Activated CD4-positive, CD25-positive, alpha-beta regulatory T cell treated with anti-CD3 and anti-CD28 coated beads, Interleukin-2, amount 50 U/mL, for 16 hours (primary cell): ENCODE measurements around the gene SHROOM1.
"Not testable (repeated sequence)": the region's sequence is repeated elsewhere in the genome, so short reads cannot be mapped to it uniquely, and the experiment has no call there.

Source experiments
- DNase-seq: peaks from one replicate; pipeline ENCODE4 v3.0.0-alpha.2; 2020; ENCODE audit warnings: low read depth, low spot score

SHROOM1 gene

DNA sequence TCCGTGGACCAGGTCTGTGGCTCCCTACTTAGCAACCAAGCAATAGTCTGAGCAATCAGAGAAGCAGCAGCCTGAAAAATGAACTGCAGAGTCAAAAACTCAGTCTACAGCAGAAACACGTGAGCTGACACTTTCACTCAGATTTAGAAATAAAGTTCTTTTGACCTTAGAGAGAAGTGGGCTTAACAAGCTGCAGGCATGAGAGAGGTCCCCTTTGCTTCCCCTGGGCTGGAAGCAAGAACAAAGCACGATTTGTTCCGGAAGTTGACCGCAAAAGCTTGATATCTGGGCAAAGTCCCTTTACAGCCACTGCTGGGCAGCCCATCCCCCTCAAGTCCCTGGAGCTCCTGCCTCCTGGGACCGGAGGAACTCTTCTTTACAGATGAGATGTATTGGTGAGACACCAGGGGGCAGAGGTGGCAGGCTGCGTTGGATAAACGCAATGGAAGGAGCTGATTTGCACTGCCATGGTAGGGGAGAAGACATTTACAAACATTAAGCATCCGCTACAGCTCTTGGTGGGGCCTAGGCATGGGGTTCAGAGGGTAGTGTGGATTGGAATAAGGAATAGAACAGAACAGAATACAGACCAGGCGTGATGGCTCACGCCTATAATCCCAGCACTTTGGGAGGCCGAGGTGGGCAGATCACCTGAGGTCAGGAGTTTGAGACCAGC is 23.1 kb downstream of the SHROOM1 start:
- DNase-seq: no peak

DNA sequence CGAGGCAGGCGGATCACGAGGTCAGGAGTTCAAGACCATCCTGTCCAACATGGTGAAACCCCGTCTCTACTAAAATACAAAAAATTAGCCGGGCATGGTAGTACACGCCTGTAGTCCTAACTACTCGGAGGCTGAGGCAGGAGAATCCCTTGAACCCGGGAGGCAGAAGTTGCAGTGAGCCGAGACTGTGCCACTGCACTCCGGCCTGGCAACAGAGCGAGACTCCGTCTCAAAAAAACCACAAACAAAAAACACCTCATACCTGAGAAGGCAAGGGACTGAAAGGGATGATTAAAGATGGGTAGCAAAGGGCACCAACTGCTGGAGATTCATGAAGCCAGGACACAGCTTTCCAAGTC is 23.7 kb downstream of the SHROOM1 start:
- DNase-seq: not testable (repeated sequence)

DNA sequence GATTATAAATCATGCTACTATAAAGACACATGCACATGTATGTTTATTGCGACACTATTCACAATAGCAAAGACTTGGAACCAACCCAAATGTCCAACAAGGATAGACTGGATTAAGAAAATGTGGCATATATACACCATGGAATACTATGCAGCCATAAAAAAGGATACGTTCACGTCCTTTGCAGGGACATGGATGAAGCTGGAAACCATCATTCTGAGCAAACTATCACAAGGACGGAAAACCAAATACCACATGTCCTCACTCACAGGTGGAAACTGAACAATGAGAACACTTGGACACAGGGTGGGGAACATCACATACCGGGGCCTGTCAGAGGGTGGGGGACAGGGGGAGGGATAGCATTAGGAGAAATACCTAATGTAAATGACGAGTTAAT is 24.6 kb downstream of the SHROOM1 start:
- DNase-seq: not testable (repeated sequence)

DNA sequence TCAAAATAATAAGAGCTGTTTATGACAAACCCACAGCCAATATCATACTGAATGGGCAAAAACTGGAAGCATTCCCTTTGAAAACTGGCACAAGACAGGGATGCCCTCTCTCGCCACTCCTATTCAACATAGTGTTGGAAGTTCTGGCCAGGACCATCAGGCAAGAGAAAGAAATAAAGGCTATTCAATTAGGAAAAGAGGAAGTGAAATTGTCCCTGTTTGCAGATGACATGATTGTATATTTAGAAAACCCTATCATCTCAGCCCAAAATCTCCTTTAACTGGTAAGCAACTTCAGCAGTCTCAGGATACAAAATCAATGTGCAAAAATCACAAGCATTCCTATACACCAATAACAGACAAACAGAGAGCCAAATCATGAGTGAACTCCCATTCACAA is 26.2 kb downstream of the SHROOM1 start:
- DNase-seq: not testable (repeated sequence)

DNA sequence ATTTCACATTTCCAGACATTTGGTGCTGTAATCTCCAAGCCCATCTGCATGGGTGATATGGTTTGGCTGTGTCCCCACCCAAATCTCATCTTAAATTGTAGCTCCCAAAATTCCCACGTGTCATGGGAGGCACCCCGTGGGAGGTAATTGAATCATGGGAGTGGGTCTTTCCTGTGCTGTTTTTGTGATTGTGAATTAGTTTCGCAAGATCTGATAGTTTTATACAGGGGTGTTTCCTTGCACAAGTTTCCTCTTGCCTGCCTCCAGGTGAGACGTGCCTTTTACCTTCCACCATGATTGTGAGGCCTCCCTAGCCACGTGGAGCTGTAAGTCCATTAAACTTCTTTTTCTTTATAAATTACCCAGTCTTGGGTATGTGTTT is 27.8 kb downstream of the SHROOM1 start:
- DNase-seq: not testable (repeated sequence)

DNA sequence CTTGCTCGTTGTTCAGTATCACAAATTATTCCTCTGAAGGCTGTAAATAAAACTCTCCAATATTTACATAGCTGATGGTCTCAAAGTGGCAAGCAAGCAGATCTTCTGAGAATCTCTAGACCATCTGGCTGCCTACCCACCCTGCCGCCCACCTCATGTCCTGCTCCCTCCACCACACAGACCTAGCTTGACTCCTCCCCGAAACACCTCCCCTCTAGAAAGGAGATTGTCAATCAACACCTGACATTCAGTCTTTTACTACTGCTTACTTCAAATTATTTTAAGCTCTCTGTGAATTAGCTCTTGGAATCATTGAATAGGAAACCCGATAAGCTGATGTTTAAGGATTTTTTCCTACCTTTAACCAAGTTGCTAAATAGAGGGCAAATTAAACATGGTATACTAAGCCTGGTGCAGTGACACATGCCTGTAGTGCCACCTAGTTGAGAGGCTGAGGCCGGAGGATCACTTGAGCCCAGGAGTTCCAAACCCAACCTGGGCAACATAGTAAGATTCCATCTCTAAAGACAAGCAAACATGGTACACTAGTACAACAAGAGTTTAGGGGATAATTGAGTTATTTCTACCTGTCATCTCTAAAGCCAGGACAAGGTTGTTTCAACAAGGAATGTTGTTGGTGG is 28.3 kb downstream of the SHROOM1 start:
- DNase-seq: no peak

DNA sequence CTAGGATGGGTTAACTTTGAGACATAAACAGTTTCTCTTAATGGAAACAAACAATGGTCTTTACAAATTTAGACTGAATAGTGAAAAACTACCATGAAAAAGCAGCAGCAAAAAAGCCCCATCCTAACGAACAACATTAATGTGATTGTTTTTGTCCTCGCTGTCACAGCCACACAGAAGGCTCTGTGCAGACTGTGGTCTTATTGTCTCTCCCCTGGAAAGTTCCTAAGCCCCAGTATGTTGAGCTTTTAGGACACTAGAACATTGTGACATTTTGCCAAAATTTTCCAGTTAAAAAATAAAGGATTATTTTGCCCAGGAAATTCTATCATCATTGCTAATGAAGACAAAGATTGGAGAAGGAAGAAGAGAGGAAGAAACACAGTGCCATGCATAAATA is 29.9 kb downstream of the SHROOM1 start:
- no peak for DNase-seq

DNA sequence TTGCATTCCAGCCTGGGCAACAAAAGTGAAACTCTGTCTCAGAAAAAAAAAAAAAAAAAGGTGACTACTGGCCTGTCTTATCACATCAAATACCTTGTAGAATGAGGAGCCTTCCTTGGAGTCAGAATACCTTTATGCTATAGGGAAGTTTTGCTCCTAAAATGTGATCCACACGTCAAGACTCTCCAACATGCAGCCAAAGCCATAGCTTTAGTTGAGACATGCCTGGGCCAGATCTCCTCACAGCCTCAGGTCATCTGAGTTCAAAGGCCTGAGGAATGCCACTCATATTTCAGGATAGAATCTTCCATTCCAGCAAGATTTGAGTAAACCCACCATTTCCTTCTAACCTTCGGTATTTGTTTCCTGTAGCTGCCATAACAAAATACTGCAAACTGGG is 31.1 kb downstream of the SHROOM1 start:
- no peak for DNase-seq

DNA sequence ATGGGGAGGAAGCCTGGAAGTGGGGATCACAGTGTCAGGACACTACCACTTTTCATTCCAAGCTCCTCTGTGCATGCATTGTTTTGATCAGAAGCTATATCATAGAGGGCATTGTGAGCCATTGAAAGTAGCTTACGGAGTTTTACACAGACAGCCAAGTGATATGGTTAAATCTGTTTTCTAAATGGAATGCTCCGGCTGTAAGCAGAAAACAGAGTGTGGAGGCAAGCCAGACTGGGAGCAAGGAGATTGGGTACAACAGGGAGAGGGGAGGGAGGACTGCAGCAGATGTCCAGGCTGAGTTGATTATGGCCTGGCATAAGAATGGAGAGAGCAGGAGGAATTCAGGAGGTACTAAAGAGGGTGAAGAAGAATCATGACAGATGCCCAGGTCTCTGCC is 32.8 kb downstream of the SHROOM1 start:
- DNase-seq: no peak

DNA sequence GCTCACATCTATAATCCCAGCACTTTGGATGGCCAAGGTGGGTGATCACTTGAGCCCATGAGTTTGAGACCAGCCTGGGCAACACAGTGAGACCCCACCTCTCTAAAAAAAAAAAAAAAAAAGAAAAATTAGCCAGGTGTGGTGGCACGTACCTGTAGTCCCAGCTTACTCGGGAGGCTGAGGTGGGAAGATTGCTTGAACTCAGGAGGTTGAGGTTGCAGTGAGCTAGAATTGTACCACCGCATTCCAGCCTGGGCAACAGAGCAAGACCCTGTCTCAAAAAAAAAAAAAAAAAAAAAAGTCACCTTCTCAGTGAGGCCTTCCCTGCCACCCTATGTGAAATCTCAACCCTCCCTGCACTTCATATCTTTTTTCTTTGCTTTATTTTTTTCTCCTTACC is 39.4 kb downstream of the SHROOM1 start:
- DNase-seq: no peak

DNA sequence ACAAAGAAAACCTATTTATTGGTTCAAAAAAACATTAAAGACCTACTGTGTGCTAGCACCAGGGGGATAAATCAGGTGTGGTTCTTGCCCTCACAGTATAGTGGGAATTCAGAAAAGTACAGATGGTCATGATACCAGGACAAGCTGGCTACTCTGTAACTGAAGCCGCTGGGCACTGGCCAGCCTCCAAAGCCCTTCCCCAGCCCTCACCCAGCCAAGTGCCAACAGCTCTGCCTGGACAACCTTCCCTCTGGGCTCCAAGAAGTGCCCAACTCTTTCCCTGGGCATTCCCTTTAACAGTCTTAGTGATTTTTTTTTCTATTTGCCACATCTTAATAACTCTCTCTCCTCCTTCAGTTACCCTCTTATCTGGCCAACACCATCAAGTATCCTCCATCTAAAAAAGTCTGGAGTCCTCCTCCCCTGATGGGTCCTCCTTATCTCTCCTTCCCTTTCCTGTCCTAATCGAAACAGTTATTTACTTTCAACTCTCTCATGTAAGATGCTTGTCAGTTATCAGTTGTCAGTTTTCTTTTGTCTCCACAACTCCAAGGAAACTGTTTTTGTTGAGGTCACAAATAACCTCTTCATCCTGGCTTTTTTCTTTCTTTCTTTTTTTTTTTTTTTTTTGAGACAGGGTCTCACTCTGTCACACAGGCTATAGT is 40.1 kb downstream of the SHROOM1 start:
- DNase-seq: no peak

DNA sequence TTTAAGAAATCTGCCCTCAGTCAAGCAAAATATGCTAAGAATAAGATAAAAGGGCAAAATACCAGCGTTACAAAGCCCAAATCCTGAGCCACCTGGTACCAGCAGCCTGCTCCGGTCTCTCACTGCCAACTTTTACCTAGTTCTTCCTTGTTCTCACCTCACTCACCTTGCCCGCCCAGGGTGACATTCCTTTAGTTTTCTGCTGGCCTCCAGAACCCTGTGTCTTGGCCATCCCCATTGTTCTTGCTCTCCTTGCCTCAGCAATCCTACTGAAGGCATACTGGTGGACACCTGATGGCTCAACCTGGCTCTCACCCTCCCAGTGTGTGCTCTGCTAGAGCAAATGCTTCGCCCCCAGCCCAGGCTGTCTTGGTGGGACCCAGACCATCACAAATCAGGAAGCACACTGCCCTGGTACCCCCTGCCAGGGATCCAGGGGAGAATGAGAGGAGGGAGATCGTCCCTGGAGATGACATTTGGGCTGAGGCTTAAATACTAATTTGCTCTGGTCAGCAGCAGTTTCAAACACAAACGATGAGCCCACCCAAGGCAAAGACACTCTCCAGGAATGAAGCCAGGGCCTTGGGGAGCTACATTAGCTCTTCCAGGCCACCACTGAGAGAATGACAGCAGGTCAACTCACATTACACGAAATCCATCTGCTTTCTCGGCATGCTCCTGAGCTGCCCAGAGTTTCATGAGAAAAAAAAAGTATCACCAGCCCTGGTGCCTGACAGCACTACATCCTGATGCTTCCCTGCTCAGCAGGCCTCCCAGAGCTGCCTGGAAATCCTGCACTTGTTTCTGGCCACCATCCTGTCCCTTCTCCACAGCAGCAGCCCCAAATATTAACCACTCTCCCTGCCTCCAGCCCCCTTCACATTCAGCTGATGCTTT is 41.2 kb downstream of the SHROOM1 start:
- DNase-seq: no peak

DNA sequence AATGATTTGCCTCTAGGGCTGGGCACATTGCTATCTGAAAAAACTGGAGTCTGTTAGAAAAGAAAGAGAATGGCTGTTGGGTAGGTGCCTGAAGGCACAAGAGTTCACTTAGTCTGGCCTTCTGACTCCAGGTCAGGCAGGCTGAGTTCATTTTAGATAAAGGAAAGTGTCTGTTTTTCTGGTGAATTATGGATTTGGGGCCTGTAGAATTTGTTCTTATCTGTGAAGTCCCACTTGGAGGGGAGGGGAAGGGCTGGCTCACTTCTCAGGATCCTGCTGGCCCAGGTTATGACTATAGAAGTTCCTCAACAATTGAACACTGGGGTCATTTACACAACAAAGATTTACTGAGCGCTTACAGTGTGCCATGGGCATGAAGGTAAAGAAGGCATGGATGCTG is 41.9 kb downstream of the SHROOM1 start:
- DNase-seq: no peak

DNA sequence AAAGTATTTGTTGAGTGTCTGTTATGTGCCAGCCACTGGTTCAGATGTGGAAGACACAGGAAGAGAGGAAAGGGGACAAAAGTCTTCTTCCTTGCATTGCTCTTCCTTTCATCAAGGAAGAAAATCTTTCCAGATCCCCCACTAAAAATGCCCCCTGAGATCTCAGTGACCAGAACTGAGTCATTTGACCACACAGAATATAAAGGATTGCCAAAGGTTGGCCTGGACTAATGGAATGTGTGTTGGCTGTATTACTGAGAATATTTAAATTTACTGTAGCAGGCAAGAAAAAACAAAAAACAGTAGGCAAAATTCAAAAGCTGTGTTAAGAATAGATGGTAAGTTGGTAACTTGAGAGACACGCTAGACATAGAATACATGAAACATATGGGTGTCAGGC is 43.4 kb downstream of the SHROOM1 start:
- DNase-seq: no peak

DNA sequence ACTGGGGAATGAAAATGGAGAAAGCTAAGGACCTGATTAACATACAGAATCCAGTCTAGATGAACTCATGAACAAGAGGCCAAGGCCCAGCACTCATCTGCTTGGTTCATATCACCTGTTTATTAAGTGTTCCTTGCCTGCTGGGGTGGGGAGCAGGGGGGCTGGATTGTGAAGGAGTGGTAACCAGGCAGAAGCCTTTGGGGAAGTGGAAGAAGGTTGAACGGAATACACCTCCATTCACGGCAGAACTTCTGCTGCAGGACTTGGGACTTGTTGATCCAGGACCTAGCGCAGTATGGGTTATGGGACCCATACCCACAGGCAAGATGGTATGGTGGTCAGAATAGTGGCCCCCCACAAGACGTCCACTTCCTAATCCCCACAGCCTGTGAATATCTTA is 44.6 kb downstream of the SHROOM1 start:
- no peak for DNase-seq

DNA sequence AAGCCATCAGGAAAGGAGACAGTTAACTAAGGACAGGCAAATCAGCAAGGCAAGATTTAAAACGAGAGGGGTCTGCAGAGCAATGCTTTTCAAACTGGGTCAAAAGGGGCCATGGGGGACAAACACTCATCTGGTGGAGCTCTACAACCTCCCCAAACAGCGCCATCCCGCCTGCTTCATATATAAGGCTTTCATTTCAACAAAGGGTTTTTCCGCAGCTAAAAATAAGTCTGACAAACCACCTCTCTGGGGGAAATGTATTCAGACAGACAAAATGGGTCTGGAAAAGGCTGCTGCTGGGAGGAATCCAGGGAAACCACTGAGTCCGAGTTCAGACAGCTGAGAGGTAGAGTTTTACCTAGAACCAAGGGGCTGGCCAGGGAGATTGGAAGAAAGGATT is 45.1 kb downstream of the SHROOM1 start:
- DNase-seq: no peak

DNA sequence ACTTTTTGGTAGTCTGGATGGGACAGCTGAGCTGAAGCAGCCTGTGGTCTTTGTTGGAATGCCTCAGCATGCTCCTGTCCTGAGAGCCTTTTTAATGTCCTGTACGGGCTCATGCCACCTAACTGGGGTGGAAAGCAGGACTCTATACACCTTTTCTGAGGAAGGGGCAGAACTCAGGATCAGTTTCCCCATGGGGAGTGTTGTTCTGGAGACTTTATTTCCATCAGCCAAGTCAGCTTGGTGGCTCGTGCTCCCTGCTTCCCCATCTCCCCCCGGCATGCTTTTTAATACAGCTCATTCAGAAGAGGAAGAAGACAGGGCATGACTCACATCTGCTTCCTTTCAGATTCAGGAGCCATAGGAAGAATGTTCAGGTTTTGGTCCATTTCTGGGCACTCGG is 48.3 kb downstream of the SHROOM1 start:
- DNase-seq: no peak

DNA sequence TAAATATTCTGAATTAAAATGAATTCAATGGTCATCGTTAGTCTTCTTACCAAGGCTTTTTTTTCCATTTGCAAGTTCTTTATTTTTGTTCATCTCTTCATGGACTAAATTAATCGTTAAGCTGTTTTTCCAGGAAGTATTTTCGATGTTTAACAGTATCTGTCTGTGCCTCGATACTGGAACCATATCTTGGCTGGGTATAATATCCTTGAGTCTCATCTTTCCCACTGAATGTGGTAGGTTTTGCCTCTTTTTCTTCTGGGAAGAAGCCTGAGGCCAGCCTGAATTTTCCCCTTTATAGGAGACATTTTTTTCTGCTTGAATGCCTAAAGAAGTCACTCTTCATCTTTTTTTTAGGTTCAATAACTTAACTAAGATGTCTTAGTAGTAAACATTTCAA is 49.4 kb downstream of the SHROOM1 start:
- no peak for DNase-seq

DNA sequence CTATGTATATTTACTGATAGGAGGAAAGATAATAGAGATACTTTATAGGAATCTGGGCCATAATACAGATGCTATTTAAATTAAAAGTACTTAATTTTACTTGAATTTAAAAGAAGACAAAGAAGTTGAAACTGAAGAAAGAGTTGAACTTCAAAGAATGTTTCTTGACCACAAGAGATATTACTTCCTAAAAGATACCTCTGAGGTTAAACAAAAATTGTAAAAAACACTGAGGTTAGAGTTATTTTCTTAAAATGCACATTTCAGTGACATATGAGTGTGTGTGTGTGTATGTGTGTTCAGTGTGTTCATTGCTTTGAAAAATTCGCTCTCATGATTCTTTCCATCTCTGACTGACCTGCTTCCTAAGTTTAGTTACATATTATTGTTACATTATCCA is 49.9 kb downstream of the SHROOM1 start:
- DNase-seq: no peak

DNA sequence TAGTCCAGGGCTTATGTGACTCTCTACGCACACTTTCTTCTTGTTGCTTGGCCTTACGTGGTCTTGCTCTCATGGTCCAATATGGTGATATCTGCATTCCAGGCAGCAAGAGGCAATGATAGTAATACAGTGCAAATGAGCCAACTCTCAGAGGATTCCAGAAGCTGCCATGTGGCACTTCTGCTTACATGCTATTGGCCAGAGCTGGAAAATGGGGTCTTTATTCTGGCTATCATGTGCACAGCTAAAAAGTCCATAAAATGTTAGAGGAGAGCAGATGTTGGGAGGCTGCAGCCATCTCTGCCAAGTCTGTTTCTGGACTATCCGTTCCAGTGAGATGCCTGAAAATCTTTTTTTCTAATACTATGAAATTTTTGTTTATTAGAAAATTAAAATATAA is 50.5 kb downstream of the SHROOM1 start:
- no peak for DNase-seq

DNA sequence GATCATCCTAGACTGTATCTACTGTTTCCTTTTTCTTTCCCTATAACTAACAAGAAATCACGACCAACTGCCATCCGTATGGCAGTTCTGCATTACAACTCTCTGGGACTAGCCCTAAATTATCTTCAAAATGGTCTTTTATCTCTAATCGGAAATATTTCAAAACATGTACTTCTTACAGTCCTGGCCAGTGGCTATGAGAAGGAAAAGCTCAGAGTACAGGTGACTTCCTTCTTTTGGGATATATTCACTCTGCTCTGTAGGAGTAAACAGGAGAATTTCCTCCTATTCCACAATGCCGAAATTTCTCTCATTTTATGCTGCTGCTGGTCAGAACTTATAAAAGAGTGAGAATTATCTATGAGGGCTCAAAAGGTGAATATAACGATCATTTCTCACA is 51.6 kb downstream of the SHROOM1 start:
- no peak for DNase-seq

DNA sequence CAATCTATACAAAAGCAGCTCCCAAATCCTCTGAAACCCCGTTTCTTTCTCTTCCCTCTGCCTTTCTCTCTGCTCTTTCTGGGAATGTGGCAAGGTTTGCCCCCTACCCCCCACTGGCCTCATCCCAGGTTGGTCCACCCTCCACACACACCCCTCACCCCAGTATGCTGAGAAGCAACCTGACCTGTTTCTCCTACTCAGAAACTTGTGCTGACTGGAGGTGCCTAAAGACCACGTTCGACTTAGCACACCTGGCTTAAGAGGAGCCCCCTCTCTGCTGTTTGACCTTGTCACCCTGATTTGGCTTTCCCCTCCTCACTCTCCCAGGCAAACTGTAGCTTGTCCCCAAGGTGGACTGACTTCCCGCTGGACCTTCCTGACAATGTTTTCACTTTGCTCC is 52.3 kb downstream of the SHROOM1 start:
- DNase-seq: no peak
